HG03558 (cell line): Measurements from ENCODE around the gene SRBD1.

ENCODE experiments used
- ATAC-seq: cut with Tn5 transposase; IDR thresholded peaks from one replicate; pipeline ENCODE4 v1.9.1; 2021; ENCODE audit warnings: moderate number of reproducible peaks; ENCODE audit not compliant: unreplicated experiment; ENCODE audit errors: extremely low read depth

SRBD1 gene

GRCh38 chr2:45637440-45637839 lies 26.4 kb upstream of the SRBD1 start:
- ATAC-seq = no peak

DNA sequence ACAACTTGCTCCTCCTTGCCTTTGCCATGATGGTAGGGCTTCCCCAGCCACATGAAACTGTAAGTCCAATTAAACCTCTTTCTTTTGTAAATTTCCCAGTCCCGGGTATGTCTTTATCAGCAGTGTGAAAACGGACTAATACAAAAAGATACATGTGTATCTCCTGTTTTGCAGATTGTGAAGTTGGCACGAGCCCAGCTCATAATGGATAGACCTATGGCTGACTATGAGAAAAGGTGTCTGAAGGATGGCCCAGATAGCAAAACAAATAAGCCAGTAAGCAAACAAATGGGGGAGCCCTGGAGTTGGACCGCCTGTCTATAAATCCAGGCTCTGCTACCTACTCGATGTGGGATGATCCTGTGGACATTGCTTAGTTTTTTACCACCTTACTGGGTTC lies 24.9 kb upstream of the SRBD1 start:
- ATAC-seq = no peak

DNA sequence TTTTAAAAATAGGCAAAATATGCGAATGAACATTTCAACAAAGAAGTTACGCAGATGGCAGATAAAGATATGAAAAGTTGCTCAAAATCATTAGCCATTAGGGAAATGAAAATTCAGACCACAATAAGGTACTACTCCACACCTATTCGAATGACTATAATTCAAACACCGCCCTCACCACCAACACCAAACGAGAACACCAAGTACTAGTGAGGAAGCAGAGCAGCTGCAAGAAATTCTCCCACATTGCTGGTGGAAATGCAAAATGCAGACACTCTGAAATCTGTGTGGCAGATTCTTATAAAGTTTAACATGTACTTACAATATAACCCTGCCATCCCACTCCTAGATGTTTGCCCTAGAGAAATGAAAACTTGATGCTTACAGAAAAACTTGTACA lies 23.2 kb upstream of the SRBD1 start:
- no peak for ATAC-seq

DNA sequence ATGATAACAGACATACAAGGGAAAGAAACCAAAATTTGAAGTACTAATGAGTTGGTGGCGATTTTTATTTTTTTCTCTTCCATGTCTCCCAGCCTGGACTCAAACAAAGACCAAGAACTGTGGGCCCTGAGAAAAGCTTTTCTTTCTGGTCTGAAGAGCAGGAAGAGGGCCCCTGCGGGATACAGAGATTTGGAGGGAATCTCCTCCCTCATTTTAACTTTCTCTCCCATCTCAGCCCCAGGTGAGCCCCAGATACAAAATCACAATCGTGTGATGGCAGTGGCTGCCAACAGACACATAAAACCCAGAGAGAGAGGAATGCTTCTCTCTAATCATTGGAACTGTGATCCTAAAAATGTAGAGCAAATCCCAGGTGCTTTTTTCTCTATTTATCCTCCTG lies 20.9 kb upstream of the SRBD1 start:
- ATAC-seq = no peak

GRCh38 chr2:45631319-45631718 lies 20.3 kb upstream of the SRBD1 start:
- no peak for ATAC-seq

GRCh38 chr2:45629971-45630370 lies 18.9 kb upstream of the SRBD1 start:
- ATAC-seq = no peak

DNA sequence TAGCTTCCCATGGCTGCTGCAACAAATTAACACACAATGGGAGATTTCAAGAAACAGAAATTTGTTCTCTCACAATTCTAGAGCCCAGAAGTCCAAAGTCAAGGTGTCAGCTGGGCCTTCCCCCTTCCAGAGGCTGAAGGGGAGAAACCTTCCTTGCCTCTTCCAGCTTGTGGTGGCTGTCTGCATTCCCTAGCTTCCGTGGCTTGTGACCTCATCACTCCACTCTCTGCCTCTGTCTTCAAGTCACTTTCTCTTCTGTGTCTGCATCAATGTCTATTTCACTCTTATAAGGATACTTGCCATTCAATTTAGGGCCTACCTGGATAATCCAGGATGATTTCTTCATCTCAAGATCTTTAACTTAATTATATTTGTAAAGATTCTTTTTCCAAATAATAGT lies 16.8 kb upstream of the SRBD1 start:
- no peak for ATAC-seq

DNA sequence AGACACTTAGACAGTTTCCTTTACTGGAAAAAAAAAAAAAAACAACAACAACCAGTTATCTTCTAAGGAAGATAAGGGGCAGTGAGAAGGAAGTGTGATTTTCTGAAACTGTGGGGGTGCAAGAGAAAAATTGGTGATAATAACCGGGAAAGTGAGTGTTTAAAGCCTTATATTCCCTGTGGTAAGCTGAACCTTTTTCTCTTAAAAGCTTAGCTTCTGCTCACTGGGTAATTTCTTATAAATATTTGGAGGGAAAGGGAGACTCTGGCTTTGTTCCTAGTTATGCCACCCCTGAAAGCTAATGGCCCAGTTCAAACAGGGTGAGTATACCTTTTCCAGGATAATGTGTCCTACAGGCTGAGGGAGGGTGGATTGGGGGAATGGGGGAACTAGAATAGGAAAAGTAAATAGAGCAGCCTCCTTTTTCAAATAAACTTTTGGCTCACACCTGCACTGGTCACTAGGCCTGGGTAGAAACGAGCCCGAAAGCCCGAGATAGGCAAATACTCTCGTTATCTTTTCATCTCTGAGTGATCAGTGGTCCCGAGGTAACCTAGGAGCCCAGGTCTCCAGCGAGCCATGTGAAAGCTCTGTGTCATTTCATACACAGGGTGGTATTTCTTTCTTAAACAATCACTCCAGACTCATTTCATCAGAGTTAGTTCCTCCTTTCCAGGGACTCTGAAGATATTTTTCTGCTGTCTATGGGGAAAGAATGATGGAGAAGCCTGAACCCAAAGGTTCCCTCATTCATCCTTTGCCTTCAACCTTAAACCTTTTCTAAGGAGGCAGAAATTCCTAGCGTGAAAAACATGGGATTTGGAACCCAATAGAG lies 15.5 kb upstream of the SRBD1 start:
- no peak for ATAC-seq

DNA sequence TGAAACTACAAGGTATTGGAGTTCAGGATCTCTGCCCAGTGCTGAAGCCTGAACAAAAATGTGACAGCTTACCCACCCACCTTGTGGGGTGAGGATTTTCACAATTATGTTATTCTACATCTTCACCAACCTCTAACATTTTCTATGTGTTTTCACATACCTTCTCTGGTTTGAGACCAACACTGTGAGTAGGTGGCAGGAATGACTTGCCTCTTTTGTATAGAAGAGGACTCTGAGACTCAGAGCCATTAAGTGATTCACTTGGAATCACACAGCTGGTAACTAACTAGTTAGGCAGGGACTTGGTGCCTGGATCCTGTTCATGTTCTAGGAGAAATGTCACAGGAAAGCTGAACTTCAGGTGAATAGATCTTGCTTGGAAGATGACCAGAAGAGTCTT lies 14.8 kb upstream of the SRBD1 start:
- ATAC-seq = no peak

GRCh38 chr2:45623098-45623497 lies 12.0 kb upstream of the SRBD1 start:
- ATAC-seq = no peak

DNA sequence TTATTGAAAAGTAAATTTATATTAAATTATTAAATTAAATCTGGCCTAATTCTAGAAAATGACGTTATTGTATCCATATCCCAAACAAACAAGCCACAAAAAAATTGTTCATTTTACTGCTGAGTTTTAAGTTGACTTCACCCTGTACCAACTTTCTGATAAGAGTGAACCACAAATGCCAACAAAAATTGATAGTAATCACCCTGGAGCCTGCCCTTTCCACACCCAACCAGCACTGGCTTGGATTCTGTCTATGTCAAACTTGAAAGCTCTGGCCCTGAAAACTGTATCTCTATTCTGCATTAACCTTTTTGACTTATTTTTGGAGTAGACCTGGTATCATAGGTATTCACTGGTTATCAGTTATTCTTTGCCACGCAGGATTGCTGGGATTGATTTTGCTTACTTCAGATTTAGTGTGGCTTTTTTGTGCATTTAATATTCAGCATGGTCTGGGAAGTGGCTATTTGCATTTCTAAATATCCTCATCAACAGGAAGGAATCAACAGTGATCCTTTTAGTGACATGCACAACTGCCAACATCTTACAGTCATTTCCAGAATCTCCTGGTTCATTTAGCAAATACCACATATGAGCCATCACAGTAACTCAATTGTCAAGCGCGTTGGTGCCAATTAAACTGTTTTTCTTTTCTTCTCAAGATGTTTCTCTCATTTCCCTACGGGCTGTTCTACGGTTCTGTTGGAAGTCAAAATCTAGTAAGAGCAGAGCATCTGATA lies 11.4 kb upstream of the SRBD1 start:
- ATAC-seq = no peak

- ATAC-seq = no peak
These were observed 6.4 kb upstream of the SRBD1 start for GRCh38 chr2:45617496-45617895.

GRCh38 chr2:45616658-45617411 lies 5.8 kb upstream of the SRBD1 start:
- no peak for ATAC-seq

- no peak for ATAC-seq
These were observed 3.9 kb upstream of the SRBD1 start for GRCh38 chr2:45614871-45615415.

- no peak for ATAC-seq
These were observed 3.3 kb upstream of the SRBD1 start for GRCh38 chr2:45614330-45614729.

GRCh38 chr2:45612731-45613130 lies 1.7 kb upstream of the SRBD1 start:
- no peak for ATAC-seq

DNA sequence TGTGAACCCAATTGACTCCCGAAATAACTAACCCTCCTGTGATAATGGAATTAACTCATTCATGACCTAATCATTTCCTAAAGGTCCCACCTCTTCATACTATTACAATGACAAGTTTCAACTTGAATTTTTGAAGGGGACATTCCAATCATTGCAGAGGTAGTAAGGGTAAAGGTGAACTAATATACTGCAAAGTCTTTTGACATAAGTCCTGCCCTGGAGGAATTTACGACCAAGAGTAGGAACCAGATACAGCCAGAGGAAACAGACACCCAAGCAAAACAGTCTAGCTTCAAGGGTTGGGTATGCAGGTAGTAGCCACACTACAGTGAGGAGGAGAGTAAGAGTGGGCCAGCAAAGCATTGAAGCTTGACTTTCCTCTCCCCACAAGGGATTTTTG lies 1.2 kb upstream of the SRBD1 start:
- ATAC-seq = no peak

DNA sequence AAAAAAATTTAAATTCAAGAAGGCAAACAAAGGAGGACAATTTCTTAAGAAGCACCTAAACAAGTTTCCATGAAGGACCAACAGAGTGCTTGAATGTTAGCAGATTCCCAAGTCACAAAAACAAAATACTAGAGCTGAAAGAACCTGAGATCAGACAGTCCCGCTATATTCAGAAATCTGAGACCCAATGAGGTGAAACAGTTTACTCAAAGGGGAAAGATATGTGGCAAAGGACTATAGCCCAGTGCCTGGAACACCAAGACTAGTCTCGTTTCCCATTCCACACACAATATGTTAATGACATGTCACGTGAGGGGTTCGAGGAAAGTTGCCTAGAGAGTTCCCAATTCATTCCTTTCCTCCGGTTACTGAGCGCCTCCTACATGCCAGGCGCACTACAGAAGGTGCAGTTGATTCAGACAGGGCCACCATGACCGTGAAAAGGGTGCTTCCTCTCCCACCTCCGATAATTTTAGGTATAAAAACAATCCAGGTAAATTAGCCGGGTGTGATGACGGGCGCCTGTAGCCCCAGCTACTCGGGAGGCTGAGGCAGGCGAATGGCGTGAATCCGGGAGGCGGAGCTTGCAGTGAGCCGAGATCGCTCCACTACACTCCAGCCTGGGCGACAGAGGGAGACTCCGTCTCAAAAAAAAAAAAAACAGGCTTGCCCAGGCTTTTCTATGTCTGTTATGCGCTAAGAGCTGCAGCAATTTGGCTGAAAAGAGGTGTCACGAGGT lies 617 bp downstream of the SRBD1 start:
- ATAC-seq = peak; percentile 15

DNA sequence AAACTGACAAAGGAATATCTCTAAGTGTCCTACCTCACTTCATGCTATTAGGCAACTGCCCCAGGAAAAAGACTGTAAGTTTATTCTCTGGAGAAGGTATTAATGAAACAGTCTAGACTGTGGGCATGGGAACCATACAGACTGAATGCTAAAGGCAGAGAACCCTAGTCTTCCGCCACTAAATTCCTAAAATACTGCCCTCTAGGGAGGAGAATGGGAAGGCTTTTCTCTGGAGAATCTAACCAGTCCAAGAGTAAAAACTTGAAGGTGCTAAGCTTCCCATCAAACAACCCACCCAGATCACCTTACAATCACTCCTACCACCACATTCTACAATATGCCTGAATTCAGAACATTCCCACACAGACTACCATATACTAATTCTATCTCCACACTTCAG lies 3.4 kb downstream of the SRBD1 start:
- no peak for ATAC-seq

GRCh38 chr2:45606796-45607195 lies 4.3 kb downstream of the SRBD1 start:
- ATAC-seq = no peak
